Activated T-helper 9 cell treated with anti-CD3 and anti-CD28 coated beads, Interleukin-2, amount 50 U/mL, for 16 hours (primary cell): ENCODE results near the gene MTCL3.
"Not testable (repeated sequence)": the region's sequence is repeated elsewhere in the genome, so short reads cannot be mapped to it uniquely, and the experiment has no call there.

ENCODE experiments used
- DNase-seq: peaks from one replicate; pipeline ENCODE4 v3.0.0-alpha.2; 2020; ENCODE audit warnings: low read depth

Gene MTCL3

GRCh38 chr6:127428562-127428961, 90.6 kb downstream of the MTCL3 start:
- DNase-seq: not testable (repeated sequence)

GRCh38 chr6:127423921-127424320, 95.2 kb downstream of the MTCL3 start:
- no peak for DNase-seq
